ENCODE results near the gene TBC1D9B.

The TBC1D9B gene

DNA sequence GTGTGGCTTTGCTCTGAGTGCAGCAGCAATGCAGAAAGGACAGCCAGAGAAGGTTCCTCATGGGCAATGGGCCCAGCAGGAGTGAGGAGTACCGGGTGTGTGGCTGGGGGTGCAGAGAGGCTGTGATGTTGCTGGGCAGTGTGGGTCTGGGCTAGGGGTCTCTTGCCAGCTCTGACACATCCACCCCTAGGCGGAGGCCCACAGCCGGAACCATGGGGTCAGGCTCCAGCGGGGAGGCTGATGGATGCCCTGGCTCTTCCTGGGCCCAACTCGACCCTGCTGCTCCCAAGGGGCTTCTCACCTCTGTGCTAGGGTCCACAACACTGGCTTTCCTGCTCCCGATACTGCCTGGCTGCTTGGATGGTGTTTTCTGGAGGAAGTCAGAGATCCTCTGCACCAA lies 19.9 kb downstream of the TBC1D9B start:
- TF ChIP-seq, protein P1, sequence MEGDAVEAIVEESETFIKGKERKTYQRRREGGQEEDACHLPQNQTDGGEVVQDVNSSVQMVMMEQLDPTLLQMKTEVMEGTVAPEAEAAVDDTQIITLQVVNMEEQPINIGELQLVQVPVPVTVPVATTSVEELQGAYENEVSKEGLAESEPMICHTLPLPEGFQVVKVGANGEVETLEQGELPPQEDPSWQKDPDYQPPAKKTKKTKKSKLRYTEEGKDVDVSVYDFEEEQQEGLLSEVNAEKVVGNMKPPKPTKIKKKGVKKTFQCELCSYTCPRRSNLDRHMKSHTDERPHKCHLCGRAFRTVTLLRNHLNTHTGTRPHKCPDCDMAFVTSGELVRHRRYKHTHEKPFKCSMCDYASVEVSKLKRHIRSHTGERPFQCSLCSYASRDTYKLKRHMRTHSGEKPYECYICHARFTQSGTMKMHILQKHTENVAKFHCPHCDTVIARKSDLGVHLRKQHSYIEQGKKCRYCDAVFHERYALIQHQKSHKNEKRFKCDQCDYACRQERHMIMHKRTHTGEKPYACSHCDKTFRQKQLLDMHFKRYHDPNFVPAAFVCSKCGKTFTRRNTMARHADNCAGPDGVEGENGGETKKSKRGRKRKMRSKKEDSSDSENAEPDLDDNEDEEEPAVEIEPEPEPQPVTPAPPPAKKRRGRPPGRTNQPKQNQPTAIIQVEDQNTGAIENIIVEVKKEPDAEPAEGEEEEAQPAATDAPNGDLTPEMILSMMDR (IDR thresholded peaks at IDR 0.05; ENCODE audit: low read length, missing control alignments) = no peak
- no peak overlapping the region for H3K4me3 ChIP-seq (replicated peaks; ENCODE audit: low read depth, low read length)
- no peak for DNase-seq (ENCODE audit: low read depth)

DNA sequence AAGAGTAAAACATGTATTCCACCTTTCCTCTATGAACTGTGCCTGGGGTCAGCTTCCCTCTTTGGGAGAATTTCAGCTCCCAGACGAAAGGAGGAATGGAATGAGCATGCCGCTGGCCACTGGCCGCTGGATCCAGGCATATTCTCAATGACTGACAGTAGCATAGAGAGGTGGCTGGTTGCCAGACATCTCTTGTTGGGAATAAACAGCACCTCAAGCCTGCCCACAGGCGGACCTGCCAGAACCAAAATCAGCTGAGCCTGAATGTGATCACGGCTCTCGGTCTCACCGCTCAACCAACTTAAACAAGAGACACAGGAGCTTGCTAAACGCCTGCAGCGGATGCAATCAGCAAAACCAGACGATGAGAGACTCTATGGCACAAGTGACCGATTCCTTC lies 20.6 kb downstream of the TBC1D9B start:
- DNase-seq (ENCODE audit: low read depth) = no peak
- TF ChIP-seq, protein P1 (IDR thresholded peaks at IDR 0.05; ENCODE audit: low read length, missing control alignments) = no peak
- no peak overlapping the region for H3K4me3 ChIP-seq (replicated peaks; ENCODE audit: low read depth, low read length)

DNA sequence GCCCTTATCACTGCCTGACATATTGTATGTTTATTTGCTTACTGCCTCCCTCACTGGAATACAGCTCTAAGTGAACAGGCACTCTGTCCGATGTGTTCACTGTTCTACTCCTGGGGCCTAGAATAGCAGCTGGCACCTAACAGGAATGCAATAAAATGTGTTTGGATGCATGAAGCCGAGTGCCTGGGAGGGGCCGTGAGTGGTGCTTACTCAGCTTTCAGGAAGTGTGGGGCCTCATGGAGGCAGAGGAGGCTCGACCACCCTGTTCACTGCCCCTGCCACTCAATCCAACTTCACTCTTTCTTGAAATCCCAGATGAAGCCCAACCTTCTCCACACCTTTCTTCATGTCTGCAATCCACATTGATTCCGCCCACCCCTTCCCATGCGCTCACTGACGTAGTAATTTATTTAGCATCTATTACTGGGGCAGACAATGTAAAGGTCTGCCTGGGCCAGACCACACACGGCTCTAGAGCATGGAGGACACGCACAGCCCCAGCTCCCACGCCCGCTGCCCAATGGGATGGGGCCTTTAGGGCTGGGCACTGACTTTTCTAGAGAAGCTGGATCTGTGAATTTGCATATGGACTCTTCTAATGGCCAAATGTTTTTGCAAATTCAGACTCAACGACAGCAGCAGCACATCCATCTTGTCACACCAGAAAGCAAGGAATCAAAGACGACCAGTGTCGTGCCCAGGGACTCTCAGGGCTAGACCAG lies 21.3 kb downstream of the TBC1D9B start:
- TF ChIP-seq, protein P1 (IDR thresholded peaks at IDR 0.05; ENCODE audit: low read length, missing control alignments) = no peak
- no peak for DNase-seq (ENCODE audit: low read depth)
- no peak overlapping the region for H3K4me3 ChIP-seq (replicated peaks; ENCODE audit: low read depth, low read length)

DNA sequence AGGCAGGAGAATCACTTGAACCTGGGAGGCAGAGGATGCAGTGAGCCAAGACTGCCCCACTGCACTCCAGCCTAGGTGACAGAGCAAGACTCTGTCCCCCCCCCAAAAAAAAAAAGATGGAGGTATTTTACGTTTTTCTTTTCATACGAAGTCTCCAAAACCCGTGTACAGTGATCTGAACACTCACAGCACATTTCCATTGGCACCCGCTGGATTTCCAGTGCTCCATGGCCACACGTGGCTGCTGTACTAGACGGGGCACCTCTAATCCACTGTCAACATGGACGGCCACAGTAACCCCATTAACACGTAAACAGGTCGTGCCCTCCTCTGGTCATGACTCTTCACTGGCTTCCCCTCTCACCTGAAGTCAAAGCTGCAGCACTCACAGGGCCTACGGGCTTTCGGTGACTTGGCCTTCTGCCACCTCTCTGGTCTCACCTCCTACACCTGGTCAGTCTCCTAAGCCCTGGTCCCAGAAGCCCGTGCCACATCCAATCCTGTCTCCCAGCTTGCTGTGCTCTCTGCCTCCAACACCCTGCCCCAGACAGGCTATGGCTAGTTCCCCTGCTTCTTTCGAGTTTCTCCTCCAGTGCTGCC lies 22.1 kb downstream of the TBC1D9B start:
- TF ChIP-seq, protein P1 (IDR thresholded peaks at IDR 0.05; ENCODE audit: low read length, missing control alignments) = no peak
- no peak overlapping the region for H3K4me3 ChIP-seq (replicated peaks; ENCODE audit: low read depth, low read length)
- DNase-seq (ENCODE audit: low read depth) = no peak

DNA sequence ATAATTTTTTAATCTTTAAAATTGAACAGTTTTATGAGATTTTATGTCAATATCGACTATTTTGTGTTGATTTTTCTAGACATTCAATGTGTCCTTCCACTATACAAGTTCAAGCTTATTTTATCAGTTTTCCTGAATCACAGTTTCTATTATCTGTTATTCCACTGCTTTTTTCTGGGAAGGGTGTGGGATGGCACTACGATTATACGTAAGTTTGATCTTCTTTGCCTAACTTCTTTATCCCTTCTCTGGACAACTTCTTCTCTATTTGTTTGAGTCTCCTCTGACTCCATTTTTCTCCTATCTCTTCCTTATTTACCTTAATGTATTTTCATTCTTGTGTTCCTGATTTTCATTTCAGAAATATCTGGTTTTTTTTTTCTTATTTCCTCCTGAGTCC lies 24.5 kb downstream of the TBC1D9B start:
- DNase-seq (ENCODE audit: low read depth) = no peak

DNA sequence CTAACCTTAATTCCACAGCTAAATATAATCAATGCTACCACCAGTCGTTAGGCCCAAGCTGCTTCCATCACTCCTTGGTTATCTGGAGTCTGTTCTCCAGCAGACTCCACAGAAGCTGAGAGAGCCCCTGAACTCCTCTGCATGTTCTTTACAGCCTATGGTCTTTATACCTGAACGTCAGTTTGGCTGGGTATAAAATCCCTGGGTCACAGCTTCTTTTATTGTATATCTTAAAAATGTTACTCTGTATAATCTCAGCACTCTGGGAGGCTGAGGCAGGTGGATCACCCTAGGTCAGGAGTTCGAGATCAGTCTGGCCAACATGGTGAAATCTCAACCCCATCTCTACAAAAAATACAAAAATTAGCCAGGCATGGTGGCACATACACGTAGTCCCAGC lies 25.4 kb downstream of the TBC1D9B start:
- TF ChIP-seq, protein P1 (IDR thresholded peaks at IDR 0.05; ENCODE audit: low read length, missing control alignments) = no peak
- no peak for DNase-seq (ENCODE audit: low read depth)
- no peak overlapping the region for H3K4me3 ChIP-seq (replicated peaks; ENCODE audit: low read depth, low read length)

More for the DNA sequence above, 24.5 kb downstream of the TBC1D9B start:
- TF ChIP-seq, protein P1 (IDR thresholded peaks at IDR 0.05; ENCODE audit: low read length, missing control alignments) = no peak
- no peak overlapping the region for H3K4me3 ChIP-seq (replicated peaks; ENCODE audit: low read depth, low read length)
